H9 (cell line): ENCODE measurements around the gene LIMS3. TPM values are rescaled to one million over a fixed set of nuclear protein-coding genes. Genes with fewer than 3 reads are reported as not detected.
"Not testable (repeated sequence)": the region's sequence is repeated elsewhere in the genome, so short reads cannot be mapped to it uniquely, and the experiment has no call there.

Source experiments
- DNase-seq: peaks from one replicate; pipeline ENCODE4 v3.0.0-alpha.2; 2017
- H2AFZ ChIP-seq: one replicate; pipeline ENCODE4 v1.6.1; 2013; ENCODE audit warnings: mild to moderate bottlenecking, low read length, control low read depth, moderate library complexity
- H2AK5ac ChIP-seq: 2 replicates; pipeline ENCODE4 v1.6.1; 2013; ENCODE audit warnings: low read length, control low read depth, mixed read lengths; ENCODE audit not compliant: insufficient read length
- H2BK120ac ChIP-seq: one replicate; pipeline ENCODE4 v1.6.1; 2013; ENCODE audit warnings: low read depth, mild to moderate bottlenecking, low read length, control low read depth, inconsistent platforms; ENCODE audit not compliant: poor library complexity, severe bottlenecking
- H2BK12ac ChIP-seq: 2 replicates; pipeline ENCODE4 v1.6.1; 2013; ENCODE audit warnings: low read length, control low read depth, mixed read lengths, low read depth; ENCODE audit not compliant: insufficient read length
- H2BK15ac ChIP-seq: 2 replicates; pipeline ENCODE4 v1.6.1; 2013; ENCODE audit warnings: low read depth, low read length, control low read depth
- H2BK20ac ChIP-seq: one replicate; pipeline ENCODE4 v1.6.1; 2013; ENCODE audit warnings: low read depth, mild to moderate bottlenecking, low read length, control low read depth, inconsistent platforms; ENCODE audit not compliant: poor library complexity, severe bottlenecking
- H2BK5ac ChIP-seq: 2 replicates; pipeline ENCODE4 v1.6.1; 2013; ENCODE audit warnings: low read length, control low read depth, mixed read lengths; ENCODE audit not compliant: insufficient read length
- H3K14ac ChIP-seq: 2 replicates; pipeline ENCODE4 v1.6.1; 2013; ENCODE audit warnings: low read length, control low read depth; ENCODE audit not compliant: insufficient read depth
- H3K18ac ChIP-seq: 2 replicates; pipeline ENCODE4 v1.6.1; 2013; ENCODE audit warnings: low read depth, mild to moderate bottlenecking, mixed read lengths, low read length, control low read depth; ENCODE audit not compliant: insufficient read length
- H3K23ac ChIP-seq: 2 replicates; pipeline ENCODE4 v1.6.1; 2013; ENCODE audit warnings: low read length, control low read depth, mixed read lengths, low read depth; ENCODE audit not compliant: insufficient read length
- H3K23me2 ChIP-seq: 2 replicates; pipeline ENCODE4 v1.6.1; 2013; ENCODE audit warnings: low read depth, mild to moderate bottlenecking, mixed read lengths, low read length, control low read depth; ENCODE audit not compliant: insufficient read length, poor library complexity, severe bottlenecking
- H3K27ac ChIP-seq: 2 replicates; pipeline ENCODE4 v1.5.1; 2013; ENCODE audit warnings: low read length, control low read depth, mixed read lengths, low read depth; ENCODE audit not compliant: insufficient read length
- H3K27me3 ChIP-seq: 2 replicates; pipeline ENCODE4 v1.6.1; 2013; ENCODE audit warnings: low read length, control low read depth, inconsistent platforms; ENCODE audit not compliant: insufficient read depth
- H3K4ac ChIP-seq: 2 replicates; pipeline ENCODE4 v1.6.1; 2013; ENCODE audit warnings: low read depth, mild to moderate bottlenecking, control low read depth, inconsistent platforms, low read length, moderate library complexity
- H3K4me1 ChIP-seq: 2 replicates; pipeline ENCODE4 v1.6.1; 2013; ENCODE audit warnings: low read length, control low read depth, inconsistent platforms; ENCODE audit not compliant: insufficient read depth
- H3K4me2 ChIP-seq: 2 replicates; pipeline ENCODE4 v1.6.1; 2013; ENCODE audit warnings: low read length, control low read depth, mixed read lengths; ENCODE audit not compliant: insufficient read length, insufficient read depth
- H3K56ac ChIP-seq: 2 replicates; pipeline ENCODE4 v1.6.1; 2013; ENCODE audit warnings: low read depth, mild to moderate bottlenecking, mixed read lengths, low read length, control low read depth; ENCODE audit not compliant: insufficient read length
- H3K79me1 ChIP-seq: 2 replicates; pipeline ENCODE4 v1.6.1; 2013; ENCODE audit warnings: low read depth, mild to moderate bottlenecking, moderate library complexity, low read length, control low read depth, inconsistent platforms; ENCODE audit not compliant: insufficient read depth, poor library complexity, severe bottlenecking
- H3K79me2 ChIP-seq: 2 replicates; pipeline ENCODE4 v1.6.1; 2013; ENCODE audit warnings: low read length, control low read depth, inconsistent platforms; ENCODE audit not compliant: insufficient read depth
- H3K9ac ChIP-seq: 2 replicates; pipeline ENCODE4 v1.6.1; 2013; ENCODE audit warnings: low read length, control low read depth, mixed read lengths; ENCODE audit not compliant: insufficient read length; ENCODE audit errors: extremely low read depth
- H3K9me3 ChIP-seq: one replicate; pipeline ENCODE4 v1.6.1; 2013; ENCODE audit warnings: low read depth, low read length, inconsistent platforms; ENCODE audit not compliant: control insufficient read depth
- H3T11ph ChIP-seq: one replicate; pipeline ENCODE4 v1.6.1; 2013; ENCODE audit warnings: mild to moderate bottlenecking, low read length, control low read depth, inconsistent platforms
- H4K20me1 ChIP-seq: one replicate; pipeline ENCODE4 v1.6.1; 2013; ENCODE audit not compliant: control insufficient read depth, insufficient read length, insufficient read depth
- H4K5ac ChIP-seq: 2 replicates; pipeline ENCODE4 v1.6.1; 2013; ENCODE audit warnings: low read depth, mild to moderate bottlenecking, mixed read lengths, low read length, control low read depth; ENCODE audit not compliant: insufficient read length
- H4K8ac ChIP-seq: replicated peaks from 2 replicates; pipeline ENCODE4 v1.6.1; 2013; ENCODE audit warnings: low read length, control low read depth, mixed read lengths, low read depth; ENCODE audit not compliant: insufficient read length
- H4K91ac ChIP-seq: 2 replicates; pipeline ENCODE4 v1.6.1; 2013; ENCODE audit warnings: low read depth, mild to moderate bottlenecking, moderate library complexity, mixed read lengths, low read length, control low read depth; ENCODE audit not compliant: insufficient read length
- H3K27ac Mint-ChIP-seq, 3 experiments: 2 replicates in 2 of 3; 3 replicates in 1 of 3; pipeline ENCODE4 v1.8.0; 2020 to 2021; ENCODE audit warnings: mixed read lengths in 3 of 3, mild to moderate bottlenecking in 1 of 3, moderate library complexity in 1 of 3
- H3K27me3 Mint-ChIP-seq: 2 replicates; pipeline ENCODE4 v1.8.0; 2021; ENCODE audit warnings: low read depth, mild to moderate bottlenecking, moderate library complexity, mixed read lengths
- H3K36me3 Mint-ChIP-seq, 3 experiments: 2 replicates in 2 of 3; 3 replicates in 1 of 3; pipeline ENCODE4 v1.8.0; 2020 to 2021; ENCODE audit warnings: low read depth in 3 of 3, mixed read lengths in 3 of 3; ENCODE audit not compliant: insufficient read depth in 1 of 3
- H3K4me1 Mint-ChIP-seq, 2 experiments: 2 replicates each; pipeline ENCODE4 v1.8.0; 2020; ENCODE audit warnings: mixed read lengths in 2 of 2
- H3K4me3 Mint-ChIP-seq, 2 experiments: 2 replicates in 1 of 2; 3 replicates in 1 of 2; pipeline ENCODE4 v1.8.0; 2020 to 2021; ENCODE audit warnings: mild to moderate bottlenecking in 2 of 2, mixed read lengths in 2 of 2, moderate library complexity in 1 of 2
- H3K9me3 Mint-ChIP-seq, 2 experiments: 2 replicates in 1 of 2; 3 replicates in 1 of 2; pipeline ENCODE4 v1.8.0; 2020; ENCODE audit warnings: mild to moderate bottlenecking in 2 of 2, mixed read lengths in 2 of 2, moderate library complexity in 1 of 2
- WGBS: extraction: QIAGEN DNeasy Blood & Tissue Kit; methylation state at CpG from one replicate; pipeline ENCODE4 v1.1.7; 2013; ENCODE audit warnings: missing lambda C conversion rate, low lambda C conversion rate, mixed read lengths; ENCODE audit not compliant: insufficient read length; ENCODE audit errors: extremely low coverage; 5-methylcytosine and 5-hydroxymethylcytosine counted together
- long read RNA-seq: library from polyadenylated mRNA; unstranded; transcript quantifications from one replicate; pipeline ENCODE4 v2.0.0, GENCODE V29; 2020
- total RNA-seq: library from RNA; stranded (reverse); gene quantifications from 2 replicates; pipeline ENCODE4 v1.2.1, GENCODE V29; 2021

The LIMS3 gene
- 0.46 and 0.83 TPM in 2 replicates for total RNA-seq
- long read RNA-seq, result 0 reads

DNA sequence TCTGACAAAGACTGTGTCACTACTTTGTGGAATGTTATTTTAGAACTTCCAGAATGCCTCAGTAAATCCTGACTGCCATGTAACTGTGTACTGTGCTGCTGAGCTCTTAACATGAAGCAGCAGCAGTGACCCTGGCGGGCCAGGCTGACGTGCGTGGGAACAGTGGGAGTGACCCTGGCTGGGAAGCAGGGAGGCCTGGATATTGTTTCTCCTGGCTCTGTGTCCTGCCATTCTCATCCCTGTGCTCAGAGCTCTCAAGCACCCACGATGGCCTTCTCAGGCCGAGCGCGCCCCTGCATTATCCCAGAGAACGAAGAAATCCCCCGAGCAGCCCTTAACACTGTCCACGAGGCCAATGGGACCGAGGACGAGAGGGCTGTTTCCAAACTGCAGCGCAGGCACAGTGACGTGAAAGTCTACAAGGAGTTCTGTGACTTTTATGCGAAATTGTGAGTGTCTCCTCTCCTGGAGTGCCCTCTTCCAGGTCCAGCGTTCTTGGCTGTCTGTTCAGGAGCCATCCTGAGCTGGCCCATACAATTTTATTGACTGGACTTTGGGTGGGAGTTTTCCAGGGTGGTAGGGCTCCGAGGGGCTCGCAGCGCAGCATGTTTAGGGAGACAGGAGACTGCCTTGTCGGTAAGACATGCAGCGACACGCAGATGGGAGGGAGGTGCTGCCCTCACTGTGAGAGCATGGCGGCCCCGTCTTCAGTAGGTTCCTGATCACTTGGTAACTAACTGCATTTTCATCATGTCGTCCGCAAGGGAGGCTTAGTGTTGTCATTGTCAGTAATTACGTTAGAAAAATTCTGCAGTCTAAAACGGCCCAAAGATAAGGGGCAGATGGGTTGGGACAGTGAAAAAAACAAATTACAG is at the start of gene LIMS3:
Gene LIMS3 (plus strand): TSS at position 227 of the 875 bp plus-strand sequence. CDS start 41 bp downstream, at position 268.
- not testable (repeated sequence) for H3K4me3 Mint-ChIP-seq, H3K36me3 Mint-ChIP-seq, H3K23ac ChIP-seq, H2BK5ac ChIP-seq, H3K27ac ChIP-seq, H3K18ac ChIP-seq, H3K4me1 Mint-ChIP-seq, H4K8ac ChIP-seq, H4K91ac ChIP-seq, H3K4me1 ChIP-seq, H3K79me1 ChIP-seq, H4K20me1 ChIP-seq, H3K27me3 Mint-ChIP-seq, H4K5ac ChIP-seq, H2AFZ ChIP-seq, H3K23me2 ChIP-seq, H3K14ac ChIP-seq, H3K27me3 ChIP-seq, H3K4me2 ChIP-seq, H2BK12ac ChIP-seq, H3K9me3 ChIP-seq, H2BK20ac ChIP-seq, H3K56ac ChIP-seq, H2BK120ac ChIP-seq, H3K79me2 ChIP-seq, H3T11ph ChIP-seq, H2BK15ac ChIP-seq, H3K4ac ChIP-seq, DNase-seq, H2AK5ac ChIP-seq, H3K27ac Mint-ChIP-seq, H3K9me3 Mint-ChIP-seq, H3K9ac ChIP-seq
- WGBS, result no CpG with 5 or more reads among the region's 28 CpGs

GRCh38 chr2:109871129-109871751 is 27.2 kb upstream of the LIMS3 start:
- not testable (repeated sequence) for H3K4me2 ChIP-seq, H2BK5ac ChIP-seq, H2BK15ac ChIP-seq, DNase-seq, H3K23ac ChIP-seq, H3K9ac ChIP-seq, H2BK120ac ChIP-seq, H3T11ph ChIP-seq, H3K27me3 ChIP-seq, H2BK12ac ChIP-seq, H3K23me2 ChIP-seq, H3K14ac ChIP-seq, H4K20me1 ChIP-seq, H2AFZ ChIP-seq, H3K79me2 ChIP-seq, H3K27ac ChIP-seq, H3K4ac ChIP-seq, H3K9me3 Mint-ChIP-seq, H3K27me3 Mint-ChIP-seq, H4K8ac ChIP-seq, H4K91ac ChIP-seq, H3K9me3 ChIP-seq, H3K4me1 Mint-ChIP-seq, H3K27ac Mint-ChIP-seq, H2AK5ac ChIP-seq, H3K4me3 Mint-ChIP-seq, H3K36me3 Mint-ChIP-seq, H3K56ac ChIP-seq, H3K4me1 ChIP-seq, H4K5ac ChIP-seq, H3K18ac ChIP-seq, H3K79me1 ChIP-seq, H2BK20ac ChIP-seq
- no CpG with 5 or more reads among the region's 8 CpGs for WGBS
